Vagina (tissue), 2 donors: ENCODE measurements around the gene SNX6.

Source experiments
- POLR2A ChIP-seq, 2 donors: fragments of 450-650 bp; IDR thresholded peaks; one replicate each; pipeline ENCODE4 v1.6.1; 2017; ENCODE audit warnings: antibody characterized with exemption in 2 of 2, mild to moderate bottlenecking in 2 of 2, moderate library complexity in 2 of 2
- POLR2AphosphoS5 ChIP-seq, 2 donors: sonication (generic); formaldehyde crosslinking; IDR thresholded peaks; one replicate each; pipeline ENCODE4 v1.9.0; 2017; ENCODE audit warnings: antibody characterized with exemption in 2 of 2, mild to moderate bottlenecking in 2 of 2, low read depth in 1 of 2; ENCODE audit not compliant: insufficient read depth in 1 of 2
- TF ChIP-seq, protein P1 (sequence below), 3 experiments: fragments of 450-650 bp in 2 of 3; fragments of 200-600 bp in 1 of 3; sonication (generic) in 1 of 3; IDR thresholded peaks; one replicate each; pipeline ENCODE4 v1.5.1; 2017 to 2019; ENCODE audit warnings: antibody characterized with exemption in 3 of 3, mild to moderate bottlenecking in 2 of 3, moderate library complexity in 2 of 3

DNA sequence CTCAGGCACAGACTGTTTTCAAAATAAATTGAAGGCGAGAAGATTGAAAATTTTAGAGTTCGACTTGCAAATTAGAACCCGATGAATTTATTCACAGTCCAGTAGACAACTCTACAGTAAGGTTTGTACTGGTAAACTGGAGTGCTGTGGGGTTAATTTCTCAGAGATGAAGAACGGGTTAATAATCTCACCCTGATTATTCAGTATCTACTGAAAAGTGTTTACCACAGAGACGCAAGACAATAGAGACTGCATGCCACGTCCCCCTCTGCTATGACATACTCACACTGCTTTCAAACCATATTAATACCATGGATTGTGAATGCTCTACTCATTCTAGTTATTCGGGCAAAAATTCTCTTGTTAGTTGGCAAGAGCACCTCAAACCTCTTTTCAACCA, 48.4 kb upstream of the SNX6 start:
- TF ChIP-seq, protein P1, sequence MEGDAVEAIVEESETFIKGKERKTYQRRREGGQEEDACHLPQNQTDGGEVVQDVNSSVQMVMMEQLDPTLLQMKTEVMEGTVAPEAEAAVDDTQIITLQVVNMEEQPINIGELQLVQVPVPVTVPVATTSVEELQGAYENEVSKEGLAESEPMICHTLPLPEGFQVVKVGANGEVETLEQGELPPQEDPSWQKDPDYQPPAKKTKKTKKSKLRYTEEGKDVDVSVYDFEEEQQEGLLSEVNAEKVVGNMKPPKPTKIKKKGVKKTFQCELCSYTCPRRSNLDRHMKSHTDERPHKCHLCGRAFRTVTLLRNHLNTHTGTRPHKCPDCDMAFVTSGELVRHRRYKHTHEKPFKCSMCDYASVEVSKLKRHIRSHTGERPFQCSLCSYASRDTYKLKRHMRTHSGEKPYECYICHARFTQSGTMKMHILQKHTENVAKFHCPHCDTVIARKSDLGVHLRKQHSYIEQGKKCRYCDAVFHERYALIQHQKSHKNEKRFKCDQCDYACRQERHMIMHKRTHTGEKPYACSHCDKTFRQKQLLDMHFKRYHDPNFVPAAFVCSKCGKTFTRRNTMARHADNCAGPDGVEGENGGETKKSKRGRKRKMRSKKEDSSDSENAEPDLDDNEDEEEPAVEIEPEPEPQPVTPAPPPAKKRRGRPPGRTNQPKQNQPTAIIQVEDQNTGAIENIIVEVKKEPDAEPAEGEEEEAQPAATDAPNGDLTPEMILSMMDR (IDR thresholded peaks at IDR 0.05) = no peak
- TF ChIP-seq POLR2AphosphoS5 (IDR thresholded peaks at IDR 0.05; ENCODE audit: insufficient read depth in 1 of 2, low read depth in 1 of 2) (no peak), POLR2A (IDR thresholded peaks at IDR 0.05) (no peak)
